GM21825 (cell line): Measurements from ENCODE around the gene KRT14.
"Not testable (repeated sequence)": the region's sequence is repeated elsewhere in the genome, so short reads cannot be mapped to it uniquely, and the experiment has no call there.

Experiments used
- ATAC-seq: cut with Tn5 transposase; IDR thresholded peaks from one replicate; pipeline ENCODE4 v1.9.1; 2021; ENCODE audit warnings: mild to moderate bottlenecking, moderate library complexity; ENCODE audit not compliant: unreplicated experiment

Gene KRT14

DNA sequence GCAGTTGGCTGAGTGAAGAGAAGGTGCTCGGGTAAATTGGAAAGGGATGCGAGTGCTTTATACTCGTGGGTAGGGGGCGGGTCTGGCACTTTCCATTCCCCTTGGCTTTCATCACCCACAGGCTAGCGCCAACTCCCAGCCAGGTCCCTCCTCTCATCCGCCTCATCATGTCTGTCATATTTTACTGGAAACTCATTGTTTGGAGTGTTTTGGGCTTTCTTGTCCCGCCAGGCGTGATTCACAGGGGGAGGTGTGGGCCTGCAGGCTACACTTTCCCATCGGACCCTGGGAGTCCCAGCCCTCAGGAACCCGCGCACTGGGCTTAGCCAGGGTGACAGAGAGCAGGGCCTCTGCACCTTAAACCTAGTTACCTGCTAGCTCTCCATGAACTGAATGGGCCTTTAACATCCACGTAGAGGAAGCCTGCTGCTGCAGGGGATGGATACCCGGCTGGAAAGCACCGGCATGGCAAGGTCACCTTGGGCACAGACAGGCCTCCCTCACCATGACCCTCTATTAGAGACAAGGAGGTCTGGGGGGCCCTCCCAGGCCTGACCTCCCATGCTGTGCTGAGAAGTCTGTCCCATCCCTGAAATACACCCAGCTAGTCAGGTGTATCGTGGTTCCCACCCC lies at the start of gene KRT14:
Gene KRT14, minus strand, starts transcription at position 33 of the 633 bp plus-strand sequence. CDS start 61 bp downstream, outside the sequence.
- ATAC-seq: no peak

DNA sequence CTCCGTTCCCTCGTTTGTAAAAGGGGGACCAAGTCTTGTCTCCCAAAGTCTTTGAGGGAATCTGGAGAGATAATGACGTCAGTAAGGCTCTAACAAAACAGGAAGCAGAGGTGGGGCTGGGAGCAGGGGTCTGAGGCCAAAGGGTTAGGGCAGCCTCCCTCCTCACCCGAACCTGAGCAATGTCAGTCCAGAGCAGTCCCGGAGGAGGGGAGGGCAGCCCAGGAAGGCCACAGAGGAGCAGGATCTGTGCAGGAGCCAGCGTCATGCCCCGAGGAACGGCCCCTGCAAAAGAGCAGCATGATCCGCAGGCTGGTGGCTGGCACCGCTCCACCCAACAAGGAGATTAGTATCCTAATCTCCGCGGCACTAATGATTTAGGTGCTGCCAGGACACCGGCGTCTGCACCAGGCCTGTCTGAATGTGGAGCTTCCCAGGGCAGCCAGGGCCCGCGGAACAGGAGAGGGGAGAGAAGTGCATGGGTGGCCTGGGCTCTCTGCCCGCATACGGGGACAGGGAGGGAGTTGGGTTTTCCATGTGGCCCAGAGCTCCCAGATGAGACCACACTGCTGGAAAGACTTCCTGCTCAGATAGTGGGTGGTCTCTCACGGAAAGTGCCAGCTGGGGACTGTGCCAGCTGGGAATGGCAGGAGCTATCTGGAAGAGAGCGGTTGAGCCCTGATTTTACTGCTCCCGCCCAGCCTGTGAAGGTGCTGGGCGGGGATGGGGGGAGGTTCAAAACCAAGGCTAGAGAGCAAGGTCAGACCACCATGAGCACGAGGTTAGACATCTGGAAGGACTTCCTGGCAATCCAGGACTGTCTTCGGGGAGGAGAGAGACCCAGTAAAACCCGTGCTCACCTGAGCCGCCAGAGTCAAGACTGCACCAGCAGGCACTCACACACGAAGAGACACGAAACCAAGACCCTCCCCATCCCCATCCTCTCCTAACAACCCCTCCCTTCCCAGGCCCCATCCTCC lies 48.7 kb upstream of the KRT14 start:
- ATAC-seq: no peak

- ATAC-seq: no peak
Observed at GRCh38 chr17:41634639-41635038, 47.9 kb upstream of the KRT14 start.

GRCh38 chr17:41633556-41634199 lies 47.0 kb upstream of the KRT14 start:
- no peak for ATAC-seq

- no peak for ATAC-seq
Observed at GRCh38 chr17:41632482-41633105, 45.9 kb upstream of the KRT14 start.

- no peak for ATAC-seq
Observed at GRCh38 chr17:41631898-41632285, 45.2 kb upstream of the KRT14 start.

DNA sequence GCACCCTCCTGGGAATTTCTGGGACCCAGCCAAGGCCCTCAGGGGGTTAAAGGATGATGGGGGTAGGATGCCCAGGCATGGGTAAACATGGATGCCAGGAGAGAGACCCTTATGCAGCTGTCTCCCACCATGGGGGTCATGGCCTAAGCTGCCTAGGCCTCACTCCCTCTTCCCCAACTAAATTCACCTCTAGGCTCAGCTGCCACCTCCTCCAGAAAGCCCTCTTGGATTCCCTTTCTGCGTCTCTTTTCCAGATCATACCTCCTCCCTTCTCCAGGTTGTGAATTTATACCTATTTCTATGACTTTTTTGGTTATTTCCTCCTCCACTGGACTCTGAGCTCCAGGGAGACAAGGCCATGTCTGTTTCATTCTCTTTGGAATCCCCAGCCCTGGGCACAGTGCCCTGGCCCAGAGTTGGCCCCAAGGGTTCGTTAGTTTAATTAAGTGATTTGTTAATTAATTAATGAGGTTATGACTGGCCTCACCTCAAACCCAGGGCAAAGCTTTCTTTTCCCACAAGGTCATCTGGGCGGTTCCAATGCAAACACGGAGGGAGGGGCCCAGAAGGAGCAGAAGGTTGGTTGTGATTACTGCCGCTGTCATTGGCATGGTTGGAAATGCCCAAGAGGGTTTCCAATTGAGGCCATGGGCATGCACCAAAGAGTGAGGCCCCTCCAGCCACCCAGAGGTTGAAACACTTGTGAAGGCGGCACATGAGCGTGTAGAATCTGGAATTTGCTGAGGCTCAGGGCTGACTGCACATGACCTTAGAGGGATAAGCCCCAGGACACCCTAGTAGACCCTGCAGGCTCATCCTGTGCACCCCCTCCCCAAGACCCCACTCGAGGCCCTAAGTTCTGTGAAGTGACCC lies 44.6 kb upstream of the KRT14 start:
- no peak for ATAC-seq

DNA sequence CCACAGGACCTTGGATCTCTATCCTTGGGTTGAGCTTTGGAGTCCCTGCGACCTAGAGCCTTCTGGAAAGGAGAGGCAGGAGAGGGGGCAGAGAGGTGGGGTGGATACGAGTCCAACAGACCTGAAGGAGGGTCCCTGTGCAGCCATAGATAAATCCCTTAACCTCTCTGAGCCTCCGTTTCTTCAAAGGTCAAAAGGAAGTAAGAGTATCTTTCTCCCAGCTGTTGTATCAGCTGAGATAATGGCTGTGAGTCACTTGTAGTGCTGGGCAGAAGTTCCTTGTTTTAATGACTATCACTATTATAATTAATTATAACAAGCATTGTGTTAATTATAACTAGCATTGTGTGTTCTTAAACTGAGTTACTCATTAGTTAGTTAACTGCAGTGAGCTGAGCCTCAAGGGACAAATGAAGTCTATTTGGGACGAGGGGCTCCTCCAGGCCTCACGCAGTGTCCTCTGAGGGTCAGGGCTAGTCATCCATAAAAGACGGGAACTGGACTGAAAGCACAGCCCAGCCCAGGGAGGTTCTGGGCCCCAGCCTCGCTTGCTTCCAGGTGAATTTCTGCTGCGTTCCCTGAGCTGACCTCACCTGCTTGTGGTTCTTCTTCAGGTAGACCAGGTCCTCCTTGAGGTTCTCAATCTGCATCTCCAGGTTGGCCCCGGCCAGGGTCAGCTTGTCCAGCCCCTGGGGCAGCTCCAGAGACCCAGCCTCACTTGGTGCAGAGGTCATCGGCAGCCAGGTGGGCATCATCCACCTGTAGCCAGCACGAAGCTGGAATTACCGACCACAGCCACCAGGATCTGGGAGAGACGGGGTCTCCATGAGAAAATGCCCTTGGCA lies 43.4 kb upstream of the KRT14 start:
- ATAC-seq: no peak

DNA sequence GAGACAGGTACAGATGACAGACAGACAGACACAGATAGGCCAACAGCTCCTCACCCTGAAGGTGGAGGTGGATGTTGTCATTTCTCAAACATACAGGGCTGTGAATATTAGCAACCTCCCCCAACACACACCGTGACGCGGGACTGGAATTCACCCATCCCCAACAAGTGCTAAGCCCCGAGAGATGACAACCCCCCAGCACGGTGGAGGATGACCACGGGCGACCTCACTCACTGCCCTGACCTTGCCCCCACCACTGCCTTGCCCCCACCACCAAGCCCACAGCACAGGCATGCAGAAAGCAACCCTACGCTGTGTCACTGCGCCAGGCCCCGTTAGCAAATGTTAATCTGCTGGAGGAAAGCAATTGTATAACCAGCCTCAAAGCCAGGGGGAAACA lies 42.6 kb upstream of the KRT14 start:
- ATAC-seq: no peak

DNA sequence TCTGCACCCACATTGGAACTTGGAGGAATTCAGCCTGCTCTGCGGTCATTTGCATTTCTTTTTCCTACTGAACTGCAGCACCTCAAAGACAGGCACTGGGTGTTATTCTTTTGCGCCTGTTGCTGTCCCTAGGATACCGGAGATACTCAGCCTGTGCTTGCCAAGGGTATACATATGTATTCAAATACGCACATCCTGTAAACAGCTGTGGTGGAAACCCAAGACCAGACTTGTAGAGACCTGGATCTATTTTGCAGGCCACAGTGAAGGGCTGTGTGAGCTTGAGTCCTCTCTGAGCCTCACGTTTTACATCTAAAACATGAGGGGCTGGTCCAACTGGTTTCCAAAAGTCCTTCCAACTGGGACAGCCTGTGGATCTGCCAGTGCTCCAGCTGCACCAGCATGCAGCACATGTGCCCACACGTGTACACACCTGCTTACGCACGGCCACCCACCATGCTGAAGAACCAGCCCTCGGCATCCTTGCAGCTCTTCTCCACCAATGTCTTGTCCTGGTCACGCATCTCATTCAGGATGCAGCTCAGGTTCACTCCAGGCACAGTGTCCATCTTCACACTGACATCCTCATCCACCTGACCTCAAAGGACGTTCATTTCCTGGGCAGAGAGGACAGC lies 42.0 kb upstream of the KRT14 start:
- ATAC-seq: not testable (repeated sequence)

- not testable (repeated sequence) for ATAC-seq
Observed at GRCh38 chr17:41628073-41628370, 41.3 kb upstream of the KRT14 start.

GRCh38 chr17:41627316-41628072 lies 40.8 kb upstream of the KRT14 start:
- ATAC-seq: no peak

- ATAC-seq: not testable (repeated sequence)
Observed at GRCh38 chr17:41626914-41627295, 40.2 kb upstream of the KRT14 start.

- ATAC-seq: not testable (repeated sequence)
Observed at GRCh38 chr17:41626028-41626913, 39.6 kb upstream of the KRT14 start.

GRCh38 chr17:41625602-41626001 lies 38.9 kb upstream of the KRT14 start:
- no peak for ATAC-seq

DNA sequence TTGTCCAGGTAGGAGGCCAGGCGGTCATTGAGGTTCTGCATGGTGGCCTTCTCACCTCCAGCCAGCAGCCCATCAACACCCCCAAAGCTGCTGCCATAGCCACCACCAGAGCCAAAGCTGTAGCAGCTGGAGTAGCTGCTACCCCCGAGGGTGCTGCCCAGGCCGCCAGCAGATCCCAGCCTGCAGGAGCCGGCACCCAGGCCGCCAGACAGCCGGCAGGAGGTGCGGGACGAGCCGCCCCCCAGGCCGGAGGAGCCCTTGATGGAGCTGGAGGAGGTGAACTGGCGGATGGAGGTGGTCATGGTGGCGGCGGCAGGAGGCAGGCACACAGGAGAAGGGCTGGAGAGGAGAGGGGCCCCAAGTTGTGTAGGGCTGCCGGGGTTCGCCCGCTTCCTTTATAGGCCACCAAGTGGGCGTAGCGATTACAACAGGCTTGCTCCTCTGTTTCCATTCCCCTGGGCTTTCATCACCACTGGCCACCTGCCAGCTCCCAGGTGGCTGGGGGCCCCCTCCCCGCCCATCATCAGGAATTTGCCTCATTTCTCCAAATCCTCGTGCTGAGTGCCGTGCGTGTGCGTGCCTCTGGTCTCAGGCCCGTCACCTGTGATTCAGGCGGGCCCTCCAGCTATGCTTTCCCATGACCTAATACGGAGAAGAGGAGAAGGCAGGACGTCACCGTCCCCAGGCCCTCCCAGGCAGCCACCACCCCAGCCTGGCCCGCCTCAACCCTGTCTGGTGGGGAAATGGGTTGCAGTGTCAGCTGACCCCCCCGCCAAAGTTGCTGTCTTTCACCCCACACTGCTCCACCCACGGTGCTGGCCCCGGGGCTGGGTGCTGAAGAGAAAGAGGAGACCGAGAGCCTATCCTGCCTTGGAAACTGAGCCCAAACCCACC lies 37.8 kb upstream of the KRT14 start, which contains the start of gene KRT17:
Gene KRT17, minus strand, starts transcription at position 368 of the 894 bp plus-strand sequence. Its CDS starts 66 bp downstream, at position 302.
- no peak for ATAC-seq
